Osteocyte (in vitro differentiated cells): ENCODE data around the gene FBXL16. TPM values are rescaled to one million over a fixed set of nuclear protein-coding genes. Genes with fewer than 3 reads are reported as not detected.

Source experiments
- DNase-seq: peaks from one replicate; pipeline ENCODE4 v3.0.0; 2021; ENCODE audit warnings: mixed read lengths; ENCODE audit not compliant: unreplicated experiment; ENCODE audit errors: extremely low spot score
- H3K27ac Mint-ChIP-seq: one replicate; pipeline ENCODE4 v1.8.0; 2021; ENCODE audit warnings: mild to moderate bottlenecking, mixed read lengths; ENCODE audit not compliant: unreplicated experiment
- H3K27me3 Mint-ChIP-seq: one replicate; pipeline ENCODE4 v1.8.0; 2021; ENCODE audit warnings: mixed read lengths; ENCODE audit not compliant: unreplicated experiment
- H3K36me3 Mint-ChIP-seq: one replicate; pipeline ENCODE4 v1.8.0; 2021; ENCODE audit warnings: mixed read lengths; ENCODE audit not compliant: unreplicated experiment
- H3K4me1 Mint-ChIP-seq: one replicate; pipeline ENCODE4 v1.8.0; 2021; ENCODE audit warnings: mixed read lengths; ENCODE audit not compliant: unreplicated experiment
- H3K4me3 Mint-ChIP-seq: one replicate; pipeline ENCODE4 v1.8.0; 2021; ENCODE audit warnings: mild to moderate bottlenecking, moderate library complexity, mixed read lengths; ENCODE audit not compliant: unreplicated experiment
- H3K9me3 Mint-ChIP-seq: one replicate; pipeline ENCODE4 v1.8.0; 2021; ENCODE audit warnings: mixed read lengths; ENCODE audit not compliant: unreplicated experiment
- CTCF ChIP-seq: fragments of 200-600 bp; sonication (generic); IDR thresholded peaks from 2 replicates; pipeline ENCODE4 v1.5.0; 2021; ENCODE audit warnings: antibody characterized with exemption, mild to moderate bottlenecking, moderate library complexity
- total RNA-seq: library from RNA; stranded (reverse); gene quantifications from 2 replicates; pipeline ENCODE4 v1.2.1, GENCODE V29; 2021

The FBXL16 gene
- total RNA-seq, 1 donor from 2014 or later, result 0.32 TPM

DNA sequence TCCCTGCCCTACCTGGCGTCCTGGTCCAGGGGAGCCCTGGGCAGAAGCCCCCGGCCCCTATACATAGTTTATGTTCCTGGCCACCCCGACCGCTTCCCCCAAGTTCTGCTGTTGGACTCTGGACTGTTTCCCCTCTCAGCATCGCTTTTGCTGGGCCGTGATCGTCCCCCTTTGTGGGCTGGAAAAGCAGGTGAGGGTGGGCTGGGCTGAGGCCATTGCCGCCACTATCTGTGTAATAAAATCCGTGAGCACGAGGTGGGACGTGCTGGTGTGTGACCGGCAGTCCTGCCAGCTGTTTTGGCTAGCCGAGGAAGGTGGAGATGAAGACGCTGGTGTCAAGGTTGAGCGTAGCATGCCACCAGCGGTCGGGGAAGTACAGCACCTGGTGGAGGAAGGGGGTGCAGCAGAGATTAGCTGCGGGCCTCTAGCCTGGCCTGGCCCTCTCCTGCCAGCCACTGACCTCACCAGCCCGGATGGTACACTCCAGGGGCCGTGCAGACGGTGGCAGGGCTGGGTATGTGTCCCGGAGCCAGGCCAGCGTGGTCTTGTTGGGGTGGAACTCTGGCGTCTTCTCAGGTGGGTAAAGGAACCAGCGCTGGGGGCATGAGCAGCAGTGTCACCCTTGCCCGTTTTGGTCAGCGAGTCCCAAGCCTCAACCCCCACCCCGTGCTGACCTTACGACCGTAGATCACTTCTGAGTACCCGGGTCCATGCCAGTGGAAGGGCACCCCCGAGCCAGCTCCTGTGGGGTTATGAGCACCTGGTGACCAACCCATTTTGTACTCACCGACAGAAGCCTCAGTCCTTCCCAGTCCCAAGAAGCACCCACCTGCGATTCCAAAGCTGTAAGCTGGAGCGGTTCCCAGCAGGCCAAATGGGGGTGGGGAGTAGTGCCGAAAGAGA, 22.9 kb downstream of the FBXL16 start:
- no peak overlapping the region for H3K27ac Mint-ChIP-seq
- H3K36me3 Mint-ChIP-seq, result peaks cover 14% of the 10 kb centered on the region
- peak overlapping the region; percentile 71 for H3K4me3 Mint-ChIP-seq
- H3K9me3 Mint-ChIP-seq, result no peaks in the 10 kb centered on the region
- H3K27me3 Mint-ChIP-seq, result no peaks in the 10 kb centered on the region
- no peak for TF ChIP-seq CTCF
- no peak for DNase-seq
- H3K4me1 Mint-ChIP-seq, result peaks cover 23% of the 10 kb centered on the region

GRCh38 chr16:681746-682427, 23.7 kb downstream of the FBXL16 start:
- peaks cover 23% of the 10 kb centered on the region for H3K4me1 Mint-ChIP-seq
- TF ChIP-seq CTCF, result no peak
- no peak for DNase-seq
- peak overlapping the region; percentile 81 for H3K4me3 Mint-ChIP-seq
- H3K27ac Mint-ChIP-seq, result peak overlapping the region; percentile 23
- no peaks in the 10 kb centered on the region for H3K27me3 Mint-ChIP-seq
- peaks cover 14% of the 10 kb centered on the region for H3K36me3 Mint-ChIP-seq
- no peaks in the 10 kb centered on the region for H3K9me3 Mint-ChIP-seq

GRCh38 chr16:680967-681745, 24.4 kb downstream of the FBXL16 start:
- no peaks in the 10 kb centered on the region for H3K27me3 Mint-ChIP-seq
- H3K27ac Mint-ChIP-seq, result peak overlapping the region; percentile 72
- DNase-seq, result no peak
- peaks cover 13% of the 10 kb centered on the region for H3K36me3 Mint-ChIP-seq
- peaks cover 22% of the 10 kb centered on the region for H3K4me1 Mint-ChIP-seq
- H3K4me3 Mint-ChIP-seq, result peak overlapping the region; percentile 81
- no peaks in the 10 kb centered on the region for H3K9me3 Mint-ChIP-seq
- TF ChIP-seq CTCF, result no peak

DNA sequence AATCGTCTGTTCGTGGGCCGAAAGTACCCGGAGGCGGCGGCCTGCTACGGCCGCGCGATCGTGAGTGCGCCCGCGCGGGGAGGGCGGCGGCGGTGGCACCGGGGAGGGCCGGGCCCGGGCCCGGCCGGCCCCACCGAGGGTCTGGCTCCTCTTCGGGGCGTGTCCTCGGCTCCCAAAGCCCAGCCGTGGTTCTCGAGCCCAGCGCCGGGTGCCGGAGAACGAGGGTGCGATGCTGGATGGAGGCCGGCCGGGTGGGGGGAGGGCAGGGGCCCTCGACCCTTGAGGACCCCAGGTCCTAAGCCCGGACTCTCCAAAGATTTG, 25.0 kb downstream of the FBXL16 start:
- peak overlapping the region; percentile 81 for H3K4me3 Mint-ChIP-seq
- H3K4me1 Mint-ChIP-seq, result peaks cover 21% of the 10 kb centered on the region
- DNase-seq, result no peak
- no peaks in the 10 kb centered on the region for H3K27me3 Mint-ChIP-seq
- H3K9me3 Mint-ChIP-seq, result no peaks in the 10 kb centered on the region
- H3K36me3 Mint-ChIP-seq, result peaks cover 11% of the 10 kb centered on the region
- TF ChIP-seq CTCF, result no peak
- H3K27ac Mint-ChIP-seq, result peak overlapping the region; percentile 72
